ENCODE results near the gene FGD2.

- no peak for TF ChIP-seq CTCF (conservative IDR thresholded peaks at IDR 0.05; ENCODE audit: low read depth, low read length)
- TF ChIP-seq EZH2 (IDR thresholded peaks at IDR 0.05; ENCODE audit: borderline replicate concordance, low read depth, low read length, poor library complexity, severe bottlenecking) = no peak
These were observed 47.6 kb upstream of the FGD2 start for GRCh38 chr6:36957773-36958271.
